HepG2 (cell line): Measurements from ENCODE around the gene RUSF1. TPM values are rescaled to one million over a fixed set of nuclear protein-coding genes. Genes with fewer than 3 reads are reported as not detected.

Experiments used
- ATF3 ChIP-seq: sonication (generic); formaldehyde crosslinking; IDR thresholded peaks from 2 replicates; pipeline ENCODE4 v1.4.0; 2020; ENCODE audit warnings: missing genetic modification reagents
- BRCA1 ChIP-seq: sonication (generic); formaldehyde crosslinking; IDR thresholded peaks from 2 replicates; pipeline ENCODE4 v1.4.0; 2020; ENCODE audit warnings: missing genetic modification reagents
- CHD2 ChIP-seq: IDR thresholded peaks from 2 replicates; pipeline ENCODE4 v1.6.1; 2011; ENCODE audit warnings: low read depth, low read length, improper control_type of control experiment
- FOXO1 ChIP-seq: sonication (generic); formaldehyde crosslinking; IDR thresholded peaks from 2 replicates; pipeline ENCODE4 v1.4.0; 2020; ENCODE audit warnings: missing genetic modification reagents
- HOXA9 ChIP-seq: sonication (generic); formaldehyde crosslinking; IDR thresholded peaks from 2 replicates; pipeline ENCODE4 v1.8.1; 2022; ENCODE audit warnings: missing genetic modification reagents, mild to moderate bottlenecking, moderate library complexity, borderline replicate concordance
- ISX ChIP-seq: sonication (generic); formaldehyde crosslinking; conservative IDR thresholded peaks from 2 replicates; pipeline ENCODE4 v1.5.0; 2020; ENCODE audit warnings: missing genetic modification reagents
- KDM6A ChIP-seq: IDR thresholded peaks from 2 replicates; pipeline ENCODE4 v1.6.1; 2016; ENCODE audit warnings: low read depth
- KLF9 ChIP-seq: IDR thresholded peaks from 2 replicates; pipeline ENCODE4 v1.6.1; 2016; ENCODE audit warnings: low read depth
- SOX13 ChIP-seq, 3 experiments: fragments of 450-650 bp in 1 of 3; sonication (generic) in 1 of 3; formaldehyde crosslinking in 1 of 3; IDR thresholded peaks in 2 of 3; conservative IDR thresholded peaks in 1 of 3; 2 replicates each; pipeline versions ENCODE4 v1.5.0 to v1.6.1; 2016 to 2020; ENCODE audit warnings: antibody characterized with exemption in 1 of 3, mild to moderate bottlenecking in 1 of 3, missing compliant biosample characterization in 1 of 3, missing genetic modification reagents in 1 of 3, moderate library complexity in 1 of 3
- SRSF1 ChIP-seq: fragments of 200-400 bp; formaldehyde crosslinking; optimal IDR thresholded peaks from 2 replicates; pipeline ENCODE3; 2017; ENCODE audit warnings: mild to moderate bottlenecking, low read depth, low read length, moderate library complexity
- THAP11 ChIP-seq: IDR thresholded peaks from 2 replicates; pipeline ENCODE4 v1.6.1; 2016; ENCODE audit warnings: missing biosample characterization, missing genetic modification reagents
- ZFY ChIP-seq: sonication (generic); formaldehyde crosslinking; IDR thresholded peaks from 2 replicates; pipeline ENCODE4 v1.4.0; 2020; ENCODE audit warnings: missing genetic modification reagents
- ZNF138 ChIP-seq: sonication (generic); formaldehyde crosslinking; IDR thresholded peaks from 2 replicates; pipeline ENCODE4 v1.5.0; 2020; ENCODE audit warnings: mild to moderate bottlenecking, low read depth, missing genetic modification reagents
- ZNF33A ChIP-seq: sonication (generic); formaldehyde crosslinking; IDR thresholded peaks from 2 replicates; pipeline ENCODE4 v1.5.1; 2020; ENCODE audit warnings: missing genetic modification reagents, mild to moderate bottlenecking, moderate library complexity, borderline replicate concordance
- ZNF350 ChIP-seq: sonication (generic); formaldehyde crosslinking; IDR thresholded peaks from 2 replicates; pipeline ENCODE4 v1.4.0; 2020; ENCODE audit warnings: mild to moderate bottlenecking, low read depth, missing genetic modification reagents, borderline replicate concordance
- ZNF556 ChIP-seq: sonication (generic); formaldehyde crosslinking; IDR thresholded peaks from 2 replicates; pipeline ENCODE4 v1.4.0; 2020; ENCODE audit warnings: mild to moderate bottlenecking, missing genetic modification reagents, borderline replicate concordance
- ZNF570 ChIP-seq: sonication (generic); formaldehyde crosslinking; IDR thresholded peaks from 2 replicates; pipeline ENCODE4 v1.4.0; 2020; ENCODE audit warnings: mild to moderate bottlenecking, missing genetic modification reagents, borderline replicate concordance
- ZNF614 ChIP-seq: IDR thresholded peaks from 2 replicates; pipeline ENCODE4 v1.6.1; 2018; ENCODE audit warnings: missing biosample characterization, missing genetic modification reagents, inconsistent platforms, borderline replicate concordance
- ZSCAN21 ChIP-seq: sonication (generic); formaldehyde crosslinking; IDR thresholded peaks from 2 replicates; pipeline ENCODE4 v1.8.0; 2022; ENCODE audit warnings: mild to moderate bottlenecking, missing genetic modification reagents, moderate library complexity, borderline replicate concordance
- polyA plus RNA-seq, 8 experiments: library from polyadenylated mRNA; depleted of rRNA in 3 of 8; stranded (reverse) in 7 of 8; unstranded in 1 of 8; fragments of >200 nt; fragmentation: Illumina TruSeq in 4 of 8; extraction: Trizol in 4 of 8; gene quantifications; 2 replicates each; pipeline versions ENCODE4 v1.2.1 to v1.2.3, GENCODE V29; 2011 to 2016; ENCODE audit warnings: low read depth in 4 of 8, missing spikeins in 1 of 8, mixed read lengths in 1 of 8; ENCODE audit not compliant: insufficient read depth in 1 of 8
- total RNA-seq, 5 experiments: library from RNA; depleted of rRNA; stranded (reverse); fragments of >200 nt; fragmentation: Illumina TruSeq; extraction: Trizol; gene quantifications; 2 replicates each; pipeline ENCODE4 v1.2.3, GENCODE V29; 2016; ENCODE audit warnings: low read depth in 1 of 5
- TF ChIP-seq, protein P1 (sequence below): sonication (generic); formaldehyde crosslinking; IDR thresholded peaks from 2 replicates; pipeline ENCODE4 v1.4.0; 2020; ENCODE audit warnings: missing genetic modification reagents
- TF ChIP-seq, protein P2 (sequence below): IDR thresholded peaks from 2 replicates; pipeline ENCODE4 v1.6.1; 2016
- TF ChIP-seq, protein P3 (sequence below): sonication (generic); formaldehyde crosslinking; IDR thresholded peaks from 2 replicates; pipeline ENCODE4 v1.4.0; 2020; ENCODE audit warnings: missing genetic modification reagents
- TF ChIP-seq, protein P4 (sequence below): sonication (generic); formaldehyde crosslinking; IDR thresholded peaks from 2 replicates; pipeline ENCODE4 v1.4.0; 2020; ENCODE audit warnings: missing genetic modification reagents, borderline replicate concordance

Gene RUSF1
- total and polyA plus RNA-seq, 2 of the 13 experiments (the other 11 are each of a cell fraction or from before 2014, with no cell fraction given), result 40.8 to 50.2 TPM

- TF ChIP-seq BRCA1 (CRISPR knock-in tag) (peak; percentile 73; the same call in 1 of the 2 replicates), ZNF33A (CRISPR knock-in tag) (no peak), THAP11 (CRISPR knock-in tag) (no peak), ZNF556 (CRISPR knock-in tag) (0 out of 2 replicates have a peak, but pooled peaks have one; percentile 22), ATF3 (CRISPR knock-in tag) (peak; percentile 25; the same call in 1 of the 2 replicates), KLF9 (CRISPR knock-in tag) (no peak), SRSF1 (peak; percentile 39), CHD2 (no peak), ISX (CRISPR knock-in tag) (no peak), KDM6A (no peak), HOXA9 (0 out of 2 replicates have a peak, but pooled peaks have one; percentile 11), ZNF614 (CRISPR knock-in tag) (peak; percentile 78; the same call in 1 of the 2 replicates), SOX13 (IDR thresholded peaks at IDR 0.05) (no peak), SOX13 (CRISPR knock-in tag; conservative IDR thresholded peaks at IDR 0.05 in 1 of 2, IDR thresholded peaks at IDR 0.05 in 1 of 2) (peak in 1 of 2 experiments; percentile 38; a peak in 1 of 4 replicates), ZNF350 (CRISPR knock-in tag) (peak; percentile 54), ZSCAN21 (no peak), ZNF570 (CRISPR knock-in tag) (no peak), ZNF138 (CRISPR knock-in tag) (no peak), FOXO1 (CRISPR knock-in tag) (peak; percentile 47), ZFY (peak; percentile 71)
- TF ChIP-seq, protein P1, sequence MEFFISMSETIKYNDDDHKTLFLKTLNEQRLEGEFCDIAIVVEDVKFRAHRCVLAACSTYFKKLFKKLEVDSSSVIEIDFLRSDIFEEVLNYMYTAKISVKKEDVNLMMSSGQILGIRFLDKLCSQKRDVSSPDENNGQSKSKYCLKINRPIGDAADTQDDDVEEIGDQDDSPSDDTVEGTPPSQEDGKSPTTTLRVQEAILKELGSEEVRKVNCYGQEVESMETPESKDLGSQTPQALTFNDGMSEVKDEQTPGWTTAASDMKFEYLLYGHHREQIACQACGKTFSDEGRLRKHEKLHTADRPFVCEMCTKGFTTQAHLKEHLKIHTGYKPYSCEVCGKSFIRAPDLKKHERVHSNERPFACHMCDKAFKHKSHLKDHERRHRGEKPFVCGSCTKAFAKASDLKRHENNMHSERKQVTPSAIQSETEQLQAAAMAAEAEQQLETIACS (CRISPR knock-in tag), result no peak
- TF ChIP-seq, protein P2, sequence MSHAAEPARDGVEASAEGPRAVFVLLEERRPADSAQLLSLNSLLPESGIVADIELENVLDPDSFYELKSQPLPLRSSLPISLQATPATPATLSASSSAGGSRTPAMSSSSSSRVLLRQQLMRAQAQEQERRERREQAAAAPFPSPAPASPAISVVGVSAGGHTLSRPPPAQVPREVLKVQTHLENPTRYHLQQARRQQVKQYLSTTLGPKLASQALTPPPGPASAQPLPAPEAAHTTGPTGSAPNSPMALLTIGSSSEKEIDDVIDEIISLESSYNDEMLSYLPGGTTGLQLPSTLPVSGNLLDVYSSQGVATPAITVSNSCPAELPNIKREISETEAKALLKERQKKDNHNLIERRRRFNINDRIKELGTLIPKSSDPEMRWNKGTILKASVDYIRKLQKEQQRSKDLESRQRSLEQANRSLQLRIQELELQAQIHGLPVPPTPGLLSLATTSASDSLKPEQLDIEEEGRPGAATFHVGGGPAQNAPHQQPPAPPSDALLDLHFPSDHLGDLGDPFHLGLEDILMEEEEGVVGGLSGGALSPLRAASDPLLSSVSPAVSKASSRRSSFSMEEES, result peak; percentile 52; the same call in 1 of the 2 replicates
- TF ChIP-seq, protein P3, sequence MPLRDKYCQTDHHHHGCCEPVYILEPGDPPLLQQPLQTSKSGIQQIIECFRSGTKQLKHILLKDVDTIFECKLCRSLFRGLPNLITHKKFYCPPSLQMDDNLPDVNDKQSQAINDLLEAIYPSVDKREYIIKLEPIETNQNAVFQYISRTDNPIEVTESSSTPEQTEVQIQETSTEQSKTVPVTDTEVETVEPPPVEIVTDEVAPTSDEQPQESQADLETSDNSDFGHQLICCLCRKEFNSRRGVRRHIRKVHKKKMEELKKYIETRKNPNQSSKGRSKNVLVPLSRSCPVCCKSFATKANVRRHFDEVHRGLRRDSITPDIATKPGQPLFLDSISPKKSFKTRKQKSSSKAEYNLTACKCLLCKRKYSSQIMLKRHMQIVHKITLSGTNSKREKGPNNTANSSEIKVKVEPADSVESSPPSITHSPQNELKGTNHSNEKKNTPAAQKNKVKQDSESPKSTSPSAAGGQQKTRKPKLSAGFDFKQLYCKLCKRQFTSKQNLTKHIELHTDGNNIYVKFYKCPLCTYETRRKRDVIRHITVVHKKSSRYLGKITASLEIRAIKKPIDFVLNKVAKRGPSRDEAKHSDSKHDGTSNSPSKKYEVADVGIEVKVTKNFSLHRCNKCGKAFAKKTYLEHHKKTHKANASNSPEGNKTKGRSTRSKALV (CRISPR knock-in tag), result peak; percentile 68; the same call in 1 of the 2 replicates
- TF ChIP-seq, protein P4, sequence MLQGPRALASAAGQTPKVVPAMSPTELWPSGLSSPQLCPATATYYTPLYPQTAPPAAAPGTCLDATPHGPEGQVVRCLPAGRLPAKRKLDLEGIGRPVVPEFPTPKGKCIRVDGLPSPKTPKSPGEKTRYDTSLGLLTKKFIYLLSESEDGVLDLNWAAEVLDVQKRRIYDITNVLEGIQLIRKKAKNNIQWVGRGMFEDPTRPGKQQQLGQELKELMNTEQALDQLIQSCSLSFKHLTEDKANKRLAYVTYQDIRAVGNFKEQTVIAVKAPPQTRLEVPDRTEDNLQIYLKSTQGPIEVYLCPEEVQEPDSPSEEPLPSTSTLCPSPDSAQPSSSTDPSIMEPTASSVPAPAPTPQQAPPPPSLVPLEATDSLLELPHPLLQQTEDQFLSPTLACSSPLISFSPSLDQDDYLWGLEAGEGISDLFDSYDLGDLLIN (CRISPR knock-in tag), result no peak
Observed at GRCh38 chr16:31484491-31485171, 23.6 kb downstream of the RUSF1 start (continued).
